Measurements from ENCODE around the gene CFAP141.
"Not testable (repeated sequence)": the region's sequence is repeated elsewhere in the genome, so short reads cannot be mapped to it uniquely, and the experiment has no call there.

The CFAP141 gene

DNA sequence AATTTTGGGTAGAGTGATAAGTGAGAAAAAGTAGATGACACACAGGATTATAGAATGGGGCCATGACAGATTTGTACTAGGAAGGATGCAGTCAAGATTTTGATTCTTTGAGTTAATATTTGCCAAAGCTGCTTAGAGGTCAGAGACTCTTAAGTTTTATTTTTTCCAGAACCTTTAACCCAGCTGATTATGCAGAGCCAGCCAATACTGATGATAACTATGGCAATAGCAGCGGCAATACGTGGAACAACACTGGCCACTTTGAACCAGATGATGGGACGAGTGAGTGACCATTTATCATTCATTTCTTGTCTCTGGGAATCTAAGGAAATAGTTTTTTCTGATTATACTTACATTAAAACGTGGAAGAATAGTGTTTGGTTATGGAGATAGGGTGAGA lies 30.7 kb upstream of the CFAP141 start:
- no peak for ATAC-seq
- TF ChIP-seq, protein P1, sequence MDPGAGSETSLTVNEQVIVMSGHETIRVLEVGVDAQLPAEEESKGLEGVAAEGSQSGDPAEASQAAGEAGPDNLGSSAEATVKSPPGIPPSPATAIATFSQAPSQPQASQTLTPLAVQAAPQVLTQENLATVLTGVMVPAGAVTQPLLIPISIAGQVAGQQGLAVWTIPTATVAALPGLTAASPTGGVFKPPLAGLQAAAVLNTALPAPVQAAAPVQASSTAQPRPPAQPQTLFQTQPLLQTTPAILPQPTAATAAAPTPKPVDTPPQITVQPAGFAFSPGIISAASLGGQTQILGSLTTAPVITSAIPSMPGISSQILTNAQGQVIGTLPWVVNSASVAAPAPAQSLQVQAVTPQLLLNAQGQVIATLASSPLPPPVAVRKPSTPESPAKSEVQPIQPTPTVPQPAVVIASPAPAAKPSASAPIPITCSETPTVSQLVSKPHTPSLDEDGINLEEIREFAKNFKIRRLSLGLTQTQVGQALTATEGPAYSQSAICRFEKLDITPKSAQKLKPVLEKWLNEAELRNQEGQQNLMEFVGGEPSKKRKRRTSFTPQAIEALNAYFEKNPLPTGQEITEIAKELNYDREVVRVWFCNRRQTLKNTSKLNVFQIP (CRISPR knock-in tag; IDR thresholded peaks at IDR 0.05; ENCODE audit: borderline replicate concordance, low read depth): no peak
- TF ChIP-seq ESRRG (CRISPR knock-in tag; IDR thresholded peaks at IDR 0.05) (no peak), ZNF565 (CRISPR knock-in tag; conservative IDR thresholded peaks at IDR 0.05; ENCODE audit: low read depth) (no peak)

DNA sequence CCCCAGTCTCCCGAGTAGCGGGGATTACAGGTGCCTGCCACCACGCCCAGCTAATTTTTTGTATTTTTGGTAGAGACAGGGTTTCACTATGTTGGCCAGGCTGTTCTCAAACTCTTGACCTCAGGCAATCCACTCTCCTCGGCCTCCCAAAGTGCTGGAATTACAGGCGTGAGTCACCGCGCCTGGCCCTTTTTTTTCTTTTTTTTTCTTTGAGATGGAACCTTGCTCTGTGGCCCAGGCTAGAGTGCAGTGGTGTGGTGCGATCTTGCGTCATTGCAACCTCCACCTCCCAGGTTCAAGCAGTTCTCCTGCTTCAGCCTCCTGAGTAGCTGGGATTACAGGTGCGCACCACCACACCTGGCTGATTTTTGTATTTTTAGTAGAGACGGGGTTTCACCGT lies 27.0 kb upstream of the CFAP141 start:
- ATAC-seq: not testable (repeated sequence)

DNA sequence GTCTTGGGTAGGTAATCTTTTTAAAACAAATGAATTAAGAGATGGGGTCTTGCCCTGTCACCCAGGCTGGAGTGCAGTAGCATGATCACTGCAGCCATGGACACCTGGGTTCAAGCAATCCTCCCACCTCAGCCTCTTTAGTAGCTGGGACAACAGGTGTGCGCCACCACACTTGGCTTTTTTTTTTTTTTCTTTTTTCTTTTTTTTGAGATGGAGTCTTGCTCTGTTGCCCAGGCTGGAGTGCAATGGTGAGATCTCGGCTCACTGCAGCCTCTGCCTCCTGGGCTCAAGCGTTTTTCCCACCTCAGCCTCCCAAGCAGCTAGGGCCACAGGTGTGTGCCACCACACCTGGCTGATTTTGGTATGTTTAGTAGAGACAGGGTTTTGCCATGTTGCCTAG lies 25.0 kb upstream of the CFAP141 start:
- ATAC-seq: not testable (repeated sequence)

DNA sequence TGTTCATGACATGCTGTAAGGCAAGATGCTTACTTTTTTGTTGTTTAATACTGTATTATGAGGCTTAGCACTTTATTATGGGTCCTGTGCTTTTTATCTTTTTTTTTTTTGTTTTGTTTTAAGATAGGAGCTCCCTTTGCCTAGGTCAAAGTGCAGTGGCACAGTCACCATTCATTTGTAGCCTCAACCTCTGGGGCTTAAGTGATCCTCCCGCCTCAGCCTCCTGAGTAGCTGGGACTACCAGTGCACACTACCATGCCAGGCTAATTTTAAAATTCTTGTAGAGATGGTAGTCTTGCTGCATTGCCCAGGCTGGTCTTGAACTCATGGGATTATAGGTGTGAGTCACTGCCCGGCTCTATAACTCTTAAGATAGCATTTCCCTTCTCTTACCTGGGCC lies 19.2 kb upstream of the CFAP141 start:
- no peak for ATAC-seq
- TF ChIP-seq, protein P2, sequence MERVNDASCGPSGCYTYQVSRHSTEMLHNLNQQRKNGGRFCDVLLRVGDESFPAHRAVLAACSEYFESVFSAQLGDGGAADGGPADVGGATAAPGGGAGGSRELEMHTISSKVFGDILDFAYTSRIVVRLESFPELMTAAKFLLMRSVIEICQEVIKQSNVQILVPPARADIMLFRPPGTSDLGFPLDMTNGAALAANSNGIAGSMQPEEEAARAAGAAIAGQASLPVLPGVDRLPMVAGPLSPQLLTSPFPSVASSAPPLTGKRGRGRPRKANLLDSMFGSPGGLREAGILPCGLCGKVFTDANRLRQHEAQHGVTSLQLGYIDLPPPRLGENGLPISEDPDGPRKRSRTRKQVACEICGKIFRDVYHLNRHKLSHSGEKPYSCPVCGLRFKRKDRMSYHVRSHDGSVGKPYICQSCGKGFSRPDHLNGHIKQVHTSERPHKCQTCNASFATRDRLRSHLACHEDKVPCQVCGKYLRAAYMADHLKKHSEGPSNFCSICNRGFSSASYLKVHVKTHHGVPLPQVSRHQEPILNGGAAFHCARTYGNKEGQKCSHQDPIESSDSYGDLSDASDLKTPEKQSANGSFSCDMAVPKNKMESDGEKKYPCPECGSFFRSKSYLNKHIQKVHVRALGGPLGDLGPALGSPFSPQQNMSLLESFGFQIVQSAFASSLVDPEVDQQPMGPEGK (CRISPR knock-in tag; IDR thresholded peaks at IDR 0.05; ENCODE audit: borderline replicate concordance): no peak
- TF ChIP-seq PPARA (CRISPR knock-in tag; IDR thresholded peaks at IDR 0.05; ENCODE audit: borderline replicate concordance) (no peak), ZC3H10 (CRISPR knock-in tag; IDR thresholded peaks at IDR 0.05) (no peak), RARB (CRISPR knock-in tag; IDR thresholded peaks at IDR 0.05) (no peak), TCF4 (CRISPR knock-in tag; IDR thresholded peaks at IDR 0.05; ENCODE audit: borderline replicate concordance) (no peak), ESRRG (CRISPR knock-in tag; IDR thresholded peaks at IDR 0.05) (no peak), ZFP3 (CRISPR knock-in tag; IDR thresholded peaks at IDR 0.05) (no peak), CSDC2 (CRISPR knock-in tag; IDR thresholded peaks at IDR 0.05) (no peak), OSR1 (CRISPR knock-in tag; IDR thresholded peaks at IDR 0.05) (no peak), ZNF565 (CRISPR knock-in tag; conservative IDR thresholded peaks at IDR 0.05; ENCODE audit: low read depth) (no peak), SNAI2 (CRISPR knock-in tag; IDR thresholded peaks at IDR 0.05) (no peak), ISL1 (CRISPR knock-in tag; IDR thresholded peaks at IDR 0.05) (no peak), GLIS3 (CRISPR knock-in tag; IDR thresholded peaks at IDR 0.05) (no peak), TOX (CRISPR knock-in tag; IDR thresholded peaks at IDR 0.05; ENCODE audit: borderline replicate concordance) (no peak), ARNTL (CRISPR knock-in tag; IDR thresholded peaks at IDR 0.05; ENCODE audit: borderline replicate concordance, low read depth) (no peak)
- TF ChIP-seq, protein P3, sequence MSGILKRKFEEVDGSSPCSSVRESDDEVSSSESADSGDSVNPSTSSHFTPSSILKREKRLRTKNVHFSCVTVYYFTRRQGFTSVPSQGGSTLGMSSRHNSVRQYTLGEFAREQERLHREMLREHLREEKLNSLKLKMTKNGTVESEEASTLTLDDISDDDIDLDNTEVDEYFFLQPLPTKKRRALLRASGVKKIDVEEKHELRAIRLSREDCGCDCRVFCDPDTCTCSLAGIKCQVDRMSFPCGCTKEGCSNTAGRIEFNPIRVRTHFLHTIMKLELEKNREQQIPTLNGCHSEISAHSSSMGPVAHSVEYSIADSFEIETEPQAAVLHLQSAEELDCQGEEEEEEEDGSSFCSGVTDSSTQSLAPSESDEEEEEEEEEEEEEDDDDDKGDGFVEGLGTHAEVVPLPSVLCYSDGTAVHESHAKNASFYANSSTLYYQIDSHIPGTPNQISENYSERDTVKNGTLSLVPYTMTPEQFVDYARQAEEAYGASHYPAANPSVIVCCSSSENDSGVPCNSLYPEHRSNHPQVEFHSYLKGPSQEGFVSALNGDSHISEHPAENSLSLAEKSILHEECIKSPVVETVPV (CRISPR knock-in tag; IDR thresholded peaks at IDR 0.05): no peak
- TF ChIP-seq, protein P4, sequence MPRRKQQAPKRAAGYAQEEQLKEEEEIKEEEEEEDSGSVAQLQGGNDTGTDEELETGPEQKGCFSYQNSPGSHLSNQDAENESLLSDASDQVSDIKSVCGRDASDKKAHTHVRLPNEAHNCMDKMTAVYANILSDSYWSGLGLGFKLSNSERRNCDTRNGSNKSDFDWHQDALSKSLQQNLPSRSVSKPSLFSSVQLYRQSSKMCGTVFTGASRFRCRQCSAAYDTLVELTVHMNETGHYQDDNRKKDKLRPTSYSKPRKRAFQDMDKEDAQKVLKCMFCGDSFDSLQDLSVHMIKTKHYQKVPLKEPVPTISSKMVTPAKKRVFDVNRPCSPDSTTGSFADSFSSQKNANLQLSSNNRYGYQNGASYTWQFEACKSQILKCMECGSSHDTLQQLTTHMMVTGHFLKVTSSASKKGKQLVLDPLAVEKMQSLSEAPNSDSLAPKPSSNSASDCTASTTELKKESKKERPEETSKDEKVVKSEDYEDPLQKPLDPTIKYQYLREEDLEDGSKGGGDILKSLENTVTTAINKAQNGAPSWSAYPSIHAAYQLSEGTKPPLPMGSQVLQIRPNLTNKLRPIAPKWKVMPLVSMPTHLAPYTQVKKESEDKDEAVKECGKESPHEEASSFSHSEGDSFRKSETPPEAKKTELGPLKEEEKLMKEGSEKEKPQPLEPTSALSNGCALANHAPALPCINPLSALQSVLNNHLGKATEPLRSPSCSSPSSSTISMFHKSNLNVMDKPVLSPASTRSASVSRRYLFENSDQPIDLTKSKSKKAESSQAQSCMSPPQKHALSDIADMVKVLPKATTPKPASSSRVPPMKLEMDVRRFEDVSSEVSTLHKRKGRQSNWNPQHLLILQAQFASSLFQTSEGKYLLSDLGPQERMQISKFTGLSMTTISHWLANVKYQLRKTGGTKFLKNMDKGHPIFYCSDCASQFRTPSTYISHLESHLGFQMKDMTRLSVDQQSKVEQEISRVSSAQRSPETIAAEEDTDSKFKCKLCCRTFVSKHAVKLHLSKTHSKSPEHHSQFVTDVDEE (CRISPR knock-in tag; IDR thresholded peaks at IDR 0.05): no peak
- TF ChIP-seq, protein P5, sequence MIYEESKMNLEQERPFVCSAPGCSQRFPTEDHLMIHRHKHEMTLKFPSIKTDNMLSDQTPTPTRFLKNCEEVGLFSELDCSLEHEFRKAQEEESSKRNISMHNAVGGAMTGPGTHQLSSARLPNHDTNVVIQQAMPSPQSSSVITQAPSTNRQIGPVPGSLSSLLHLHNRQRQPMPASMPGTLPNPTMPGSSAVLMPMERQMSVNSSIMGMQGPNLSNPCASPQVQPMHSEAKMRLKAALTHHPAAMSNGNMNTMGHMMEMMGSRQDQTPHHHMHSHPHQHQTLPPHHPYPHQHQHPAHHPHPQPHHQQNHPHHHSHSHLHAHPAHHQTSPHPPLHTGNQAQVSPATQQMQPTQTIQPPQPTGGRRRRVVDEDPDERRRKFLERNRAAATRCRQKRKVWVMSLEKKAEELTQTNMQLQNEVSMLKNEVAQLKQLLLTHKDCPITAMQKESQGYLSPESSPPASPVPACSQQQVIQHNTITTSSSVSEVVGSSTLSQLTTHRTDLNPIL (CRISPR knock-in tag; IDR thresholded peaks at IDR 0.05; ENCODE audit: low read depth): no peak
